ENCODE data around the gene URI1. TPM values are rescaled to one million over a fixed set of nuclear protein-coding genes. Genes with fewer than 3 reads are reported as not detected.

Gene URI1
- total and polyA plus RNA-seq, 2 of the 8 experiments (the other 6 are each of a cell fraction or from before 2014, with no cell fraction given), result 27.7 to 64.3 TPM

DNA sequence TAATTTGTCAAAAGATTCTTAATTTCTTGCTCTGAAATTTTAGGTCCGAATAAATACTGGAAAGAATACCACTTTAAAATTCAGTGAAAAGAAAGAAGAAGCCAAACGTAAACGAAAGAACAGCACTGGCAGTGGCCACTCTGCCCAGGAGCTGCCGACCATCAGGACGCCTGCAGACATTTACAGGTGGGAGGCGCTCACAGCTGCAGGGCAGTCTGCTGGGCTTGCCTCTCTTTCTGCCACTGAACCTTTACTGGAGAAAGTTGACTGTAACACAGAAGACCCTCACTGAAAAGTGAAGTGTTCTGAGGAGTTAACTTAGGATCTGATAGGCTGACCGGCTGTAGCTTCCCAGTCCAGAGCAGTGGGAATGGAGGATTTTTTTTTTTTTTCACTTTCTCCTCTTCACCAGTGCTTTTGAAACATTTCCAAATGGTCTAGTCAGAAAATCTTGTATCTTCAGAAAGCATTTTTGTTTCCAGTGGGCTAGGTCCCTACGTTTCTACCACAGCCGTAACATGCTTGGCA is 69.1 kb downstream of the URI1 start:
- Histone ChIP-seq H3K36me3 (ENCODE audit: control insufficient read depth in 2 of 4, insufficient read depth in 4 of 4, low read length in 3 of 4) (peaks cover 0 to 17% (median 3%) of the 10 kb centered on the region in 4 experiments; a peak in 3 of 8 replicates), H2AK5ac (ENCODE audit: low read depth, low read length) (no peak overlapping the region), H3K4ac (replicated peaks; ENCODE audit: insufficient read length, low read depth, low read length) (no peak overlapping the region), H3K23me2 (ENCODE audit: low read depth, low read length) (no peaks in the 10 kb centered on the region), H2BK5ac (ENCODE audit: low read depth, low read length) (no peak overlapping the region), H2BK12ac (ENCODE audit: low read depth, low read length) (no peak overlapping the region), H2BK20ac (ENCODE audit: low read length) (no peak overlapping the region), H3K27ac (ENCODE audit: low read depth, low read length) (no peak overlapping the region), H2BK15ac (ENCODE audit: low read length) (no peak overlapping the region), H3K4me2 (ENCODE audit: insufficient read depth in 1 of 2, low read depth in 2 of 2, low read length in 2 of 2) (no peak overlapping the region; a peak in 1 of 4 replicates), H2AFZ (ENCODE audit: low read length) (no peak overlapping the region), H3K79me1 (ENCODE audit: low read depth, low read length) (no peaks in the 10 kb centered on the region), H3K79me2 (ENCODE audit: control insufficient read depth in 1 of 2, insufficient read depth in 2 of 2, low read length in 2 of 2) (no peaks in the 10 kb centered on the region), H3K23ac (ENCODE audit: insufficient read length) (no peak overlapping the region), H4K91ac (replicated peaks; ENCODE audit: insufficient read length, low read length) (no peak overlapping the region), H4K20me1 (replicated peaks in 1 of 2; ENCODE audit: control insufficient read depth in 1 of 2, insufficient read depth in 2 of 2, low read length in 2 of 2) (peaks cover 0 to 3% of the 10 kb centered on the region in 2 experiments), H2BK120ac (replicated peaks; ENCODE audit: low read depth, low read length) (no peak overlapping the region), H3K56ac (replicated peaks; ENCODE audit: insufficient read length, low read depth, low read length) (no peak overlapping the region), H4K8ac (ENCODE audit: extremely low read depth, insufficient read depth, low read length) (no peak overlapping the region), H3K9ac (replicated peaks in 1 of 4; ENCODE audit: extremely low read depth in 1 of 4, low read depth in 3 of 4, low read length in 3 of 4) (no peak overlapping the region), H3K27me3 (replicated peaks in 1 of 4; ENCODE audit: control insufficient read depth in 3 of 4, extremely low read depth in 1 of 4, insufficient read depth in 3 of 4, low read length in 3 of 4) (no peaks in the 10 kb centered on the region), H3K18ac (ENCODE audit: extremely low read depth, low read length) (no peak overlapping the region), H3K4me1 (replicated peaks in 1 of 4; ENCODE audit: control insufficient read depth in 3 of 4, insufficient read depth in 4 of 4, low read length in 3 of 4) (no peaks in the 10 kb centered on the region; a peak in 2 of 7 replicates), H4K5ac (ENCODE audit: insufficient read length, low read depth, low read length) (no peak overlapping the region), H3K9me3 (ENCODE audit: insufficient read depth in 2 of 2, low read depth in 1 of 2, low read length in 1 of 2) (no peaks in the 10 kb centered on the region), H3K14ac (ENCODE audit: insufficient read length) (no peak overlapping the region), H3K4me3 (ENCODE audit: extremely low read depth in 1 of 4, insufficient read depth in 2 of 4, low read depth in 3 of 4, low read length in 4 of 4) (no peak overlapping the region)
- FAIRE-seq (no peak), DNase-seq (ENCODE audit: low read depth in 1 of 2, low spot score in 2 of 2) (peak in 1 of 2 experiments; percentile 47)
- CTCF ChIA-PET (ENCODE audit: partially characterized antibody), result interaction anchor here (1.6 kb wide), 1 partner anchor 23 kb away, joined by 5 read pairs; no protein-coding TSS in a partner anchor
- POLR2A ChIA-PET (ENCODE audit: partially characterized antibody), result no interaction called here
- peak; percentile 27 to 49; a peak in 3 of 4 replicates for TF ChIP-seq RAD21 (IDR thresholded peaks at IDR 0.05 in 1 of 2, conservative IDR thresholded peaks at IDR 0.05 in 1 of 2; ENCODE audit: low read depth in 2 of 2, low read length in 2 of 2)
- no peak for TF ChIP-seq CBX8 (IDR thresholded peaks at IDR 0.05; ENCODE audit: borderline replicate concordance, low read depth, low read length)
- no peak for TF ChIP-seq POLR2AphosphoS5 (IDR thresholded peaks at IDR 0.05; ENCODE audit: low read depth, low read length)
- no peak for TF ChIP-seq EGR1 (IDR thresholded peaks at IDR 0.05; ENCODE audit: borderline replicate concordance, low read depth, low read length)
- no peak for TF ChIP-seq HDAC2 (IDR thresholded peaks at IDR 0.05; ENCODE audit: borderline replicate concordance in 1 of 2, low read depth in 2 of 2, low read length in 2 of 2)
- TF ChIP-seq, protein P1, sequence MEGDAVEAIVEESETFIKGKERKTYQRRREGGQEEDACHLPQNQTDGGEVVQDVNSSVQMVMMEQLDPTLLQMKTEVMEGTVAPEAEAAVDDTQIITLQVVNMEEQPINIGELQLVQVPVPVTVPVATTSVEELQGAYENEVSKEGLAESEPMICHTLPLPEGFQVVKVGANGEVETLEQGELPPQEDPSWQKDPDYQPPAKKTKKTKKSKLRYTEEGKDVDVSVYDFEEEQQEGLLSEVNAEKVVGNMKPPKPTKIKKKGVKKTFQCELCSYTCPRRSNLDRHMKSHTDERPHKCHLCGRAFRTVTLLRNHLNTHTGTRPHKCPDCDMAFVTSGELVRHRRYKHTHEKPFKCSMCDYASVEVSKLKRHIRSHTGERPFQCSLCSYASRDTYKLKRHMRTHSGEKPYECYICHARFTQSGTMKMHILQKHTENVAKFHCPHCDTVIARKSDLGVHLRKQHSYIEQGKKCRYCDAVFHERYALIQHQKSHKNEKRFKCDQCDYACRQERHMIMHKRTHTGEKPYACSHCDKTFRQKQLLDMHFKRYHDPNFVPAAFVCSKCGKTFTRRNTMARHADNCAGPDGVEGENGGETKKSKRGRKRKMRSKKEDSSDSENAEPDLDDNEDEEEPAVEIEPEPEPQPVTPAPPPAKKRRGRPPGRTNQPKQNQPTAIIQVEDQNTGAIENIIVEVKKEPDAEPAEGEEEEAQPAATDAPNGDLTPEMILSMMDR (IDR thresholded peaks at IDR 0.05; ENCODE audit: control extremely low read depth in 1 of 3, insufficient read depth in 1 of 3, low read depth in 1 of 3, low read length in 3 of 3), result peak; percentile 33 to 47 (median 41)
- WGBS, 2 experiments (ENCODE audit: extremely low coverage in 1 of 2, insufficient coverage in 1 of 2, insufficient read length in 1 of 2, insufficient replicate concordance in 2 of 2, low coverage in 1 of 2, low lambda C conversion rate in 2 of 2, missing lambda C conversion rate in 1 of 2), result 68% methylated on average over 9 of the region's 9 CpGs; no CpG with 5 or more reads in 1 of the 2 experiments

Data from H1 (cell line).